Aorta (tissue), 5 donors: ENCODE measurements around the gene HSPBP1. TPM values are rescaled to one million over a fixed set of nuclear protein-coding genes. Genes with fewer than 3 reads are reported as not detected.
"Not testable (repeated sequence)": the region's sequence is repeated elsewhere in the genome, so short reads cannot be mapped to it uniquely, and the experiment has no call there.

Source experiments
- ATAC-seq: fragments of 200-7000 bp; cut with Tn5 transposase; one replicate; pipeline ENCODE4 v1.9.1; 2022; ENCODE audit warnings: moderate library complexity; ENCODE audit not compliant: low FRiP score
- DNase-seq, 2 donors: peaks; one replicate each; pipeline ENCODE4 v3.0.0-alpha.2; 2020
- H3K27ac ChIP-seq, 2 donors: one replicate each; pipeline ENCODE4 v1.5.1; 2013; ENCODE audit warnings: low read length in 2 of 2, mild to moderate bottlenecking in 2 of 2, moderate library complexity in 2 of 2, control low read depth in 1 of 2, inconsistent platforms in 1 of 2, low read depth in 1 of 2
- H3K27me3 ChIP-seq, 2 donors: one replicate each; pipeline ENCODE4 v1.6.1; 2013; ENCODE audit warnings: control low read depth in 1 of 2, low read length in 1 of 2, mild to moderate bottlenecking in 1 of 2, moderate library complexity in 1 of 2; ENCODE audit not compliant: insufficient read depth in 2 of 2, control insufficient read depth in 1 of 2
- H3K36me3 ChIP-seq, 2 donors: one replicate each; pipeline ENCODE4 v1.6.1; 2013; ENCODE audit warnings: control low read depth in 1 of 2, low read length in 1 of 2, mild to moderate bottlenecking in 1 of 2; ENCODE audit not compliant: insufficient read depth in 2 of 2, control insufficient read depth in 1 of 2
- H3K4me1 ChIP-seq, 2 donors: one replicate each; pipeline ENCODE4 v1.6.1; 2013; ENCODE audit warnings: low read length in 2 of 2, control low read depth in 1 of 2, mild to moderate bottlenecking in 1 of 2, moderate library complexity in 1 of 2; ENCODE audit not compliant: insufficient read depth in 2 of 2, control insufficient read depth in 1 of 2
- H3K4me3 ChIP-seq, 2 donors: one replicate each; pipeline ENCODE4 v1.5.1; 2013; ENCODE audit warnings: low read length in 2 of 2, control low read depth in 1 of 2, mild to moderate bottlenecking in 1 of 2
- H3K9me3 ChIP-seq: one replicate; pipeline ENCODE4 v1.6.1; 2013; ENCODE audit warnings: mild to moderate bottlenecking, low read length; ENCODE audit not compliant: control insufficient read depth
- WGBS, 2 donors: extraction: QIAGEN DNeasy Blood & Tissue Kit; methylation state at CpG; one replicate each; pipeline ENCODE4 v1.1.7; 2013; 5-methylcytosine and 5-hydroxymethylcytosine counted together
- intact Hi-C, 2 donors: fragments of 100-400 bp; cut with DNase I; formaldehyde crosslinking; loops; one replicate each; pipeline versions ENCODE4 v1.14.2 to v1.15.0; 2022
- long read RNA-seq, 2 donors: library from polyadenylated mRNA; unstranded; transcript quantifications; one replicate each; pipeline ENCODE4 v2.0.0, GENCODE V29; 2020 to 2021
- polyA plus RNA-seq, 2 donors: library from polyadenylated mRNA; stranded (reverse); fragments of 200-250 nt; gene quantifications; one replicate each; pipeline ENCODE4 v1.2.3, GENCODE V29; 2013
- total RNA-seq, 2 donors: library from RNA; stranded (reverse); fragmentation: NEBNext Ultra II Directional; extraction: Animal tissue kit (Norgen Biotek cat#: 25700); gene quantifications; one replicate each; pipeline ENCODE4 v1.2.1, GENCODE V29; 2021
- donor health status: healthy with polysubstance abuse.
- donor health status: Bipolar disorder and iron deficiency.
- donor health status: DM: no; HTN: no; CAD: no.
- donor health status: DM: no; HTN: no; CAD: no.
- donor health status: DM: yes; HTN: yes; CAD: no.

The HSPBP1 gene
- total RNA-seq = 10 to 100 TPM; 14.1 to 16.3 TPM
- polyA plus RNA-seq = 10 to 100 TPM; 14.7 to 25.3 TPM
- long read RNA-seq, donor 1, transcript HSPBP1-202 (8 exons, 1,572 nt) = major isoform, 120 of 172 reads
- long read RNA-seq, donor 1, partial matches to known transcripts = 4 of 172 reads
- long read RNA-seq, donor 1, other reads (novel, unspliced or antisense) = 46 of 172 reads
- long read RNA-seq, donor 2, transcript HSPBP1-202 (8 exons, 1,572 nt) = major isoform, 10 of 17 reads
- long read RNA-seq, donor 2, partial matches to known transcripts = 1 of 17 reads
- long read RNA-seq, donor 2, other reads (novel, unspliced or antisense) = 6 of 17 reads

- H3K27me3 ChIP-seq = no peaks in the 10 kb centered on the region
- no peaks in the 10 kb centered on the region for H3K9me3 ChIP-seq
- DNase-seq (peak; percentile 94 to 96), ATAC-seq (peak; percentile 93)
- H3K4me1 ChIP-seq = no peaks in the 10 kb centered on the region
- intact Hi-C loops = loop anchor here (1.0 to 2.0 kb wide), 3 partner anchors 19 to 105 kb away; partner anchors contain the start of genes PPP6R1 (in 1 of the 2), RPL28 (in 1 of the 2) and TMEM238 (in 1 of the 2)
- peak within 1 kb of the TSS; percentile 5 to 53 for H3K4me3 ChIP-seq
- H3K27ac ChIP-seq = peak within 1 kb of the TSS in 1 of 2 donors; percentile 30
- no peaks in the 10 kb centered on the region for H3K36me3 ChIP-seq
- 2 to 3% methylated on average over 50 to 52 of the region's 52 CpGs for WGBS, 2 donors
Observed at GRCh38 chr19:55279770-55280643, at the start of gene HSPBP1. HSPBP1 (minus strand) TSS chr19:55280110; CDS start chr19:55279608, 502 bp downstream.

GRCh38 chr19:55328774-55329318, 48.9 kb upstream of the HSPBP1 start:
- WGBS, 2 donors = 63 to 68% methylated on average over 4 of the region's 4 CpGs

GRCh38 chr19:55325172-55325571, 45.3 kb upstream of the HSPBP1 start, which contains the start of gene TMEM150B:
TMEM150B (minus strand) TSS chr19:55325341; CDS start chr19:55321036, 4,305 bp downstream.
- Histone ChIP-seq H3K4me3 (no peak within 1 kb of the TSS), H3K27ac (no peak within 1 kb of the TSS), H3K36me3 (no peaks in the 10 kb centered on the region), H3K4me1 (peaks cover 0 to 3% of the 10 kb centered on the region in 2 donors), H3K9me3 (no peaks in the 10 kb centered on the region), H3K27me3 (no peaks in the 10 kb centered on the region)
- intact Hi-C loops = no loop called here
- peak; percentile 38 for ATAC-seq
- WGBS, 2 donors = 83 to 84% methylated on average over 14 of the region's 14 CpGs
- no peak for DNase-seq

More at GRCh38 chr19:55328774-55329318, 48.9 kb upstream of the HSPBP1 start:
- DNase-seq, H3K4me3 ChIP-seq, H3K9me3 ChIP-seq, H3K27ac ChIP-seq, intact Hi-C loops, ATAC-seq, H3K36me3 ChIP-seq, H3K27me3 ChIP-seq, H3K4me1 ChIP-seq: not testable (repeated sequence)

- DNase-seq (no peak), ATAC-seq (no peak)
- Histone ChIP-seq H3K27ac (no peak overlapping the region), H3K4me1 (peaks cover 0 to 3% of the 10 kb centered on the region in 2 donors), H3K4me3 (no peak overlapping the region), H3K27me3 (no peaks in the 10 kb centered on the region), H3K36me3 (no peaks in the 10 kb centered on the region), H3K9me3 (no peaks in the 10 kb centered on the region)
- intact Hi-C loops = no loop called here
- WGBS, 2 donors = 76 to 91% methylated on average over 6 of the region's 6 CpGs
Observed at GRCh38 chr19:55324662-55325061, 44.8 kb upstream of the HSPBP1 start.

- 58 to 69% methylated on average over 12 of the region's 12 CpGs for WGBS, 2 donors
- Histone ChIP-seq H3K9me3 (no peaks in the 10 kb centered on the region), H3K27ac (no peak overlapping the region), H3K4me1 (no peaks in the 10 kb centered on the region), H3K36me3 (no peaks in the 10 kb centered on the region), H3K4me3 (no peak overlapping the region), H3K27me3 (no peaks in the 10 kb centered on the region)
- DNase-seq (no peak), ATAC-seq (no peak)
- intact Hi-C loops = no loop called here
Observed at GRCh38 chr19:55322204-55322885, 42.4 kb upstream of the HSPBP1 start.

- Histone ChIP-seq H3K4me3 (no peak overlapping the region), H3K36me3 (no peaks in the 10 kb centered on the region)
- 84 to 87% methylated on average over 9 of the region's 9 CpGs for WGBS, 2 donors
Observed at GRCh38 chr19:55321466-55322137, 41.7 kb upstream of the HSPBP1 start.

GRCh38 chr19:55320844-55321419, 41.0 kb upstream of the HSPBP1 start:
- no peak overlapping the region for H3K27ac ChIP-seq
- no peaks in the 10 kb centered on the region for H3K27me3 ChIP-seq
- no peaks in the 10 kb centered on the region for H3K4me1 ChIP-seq
- WGBS, 2 donors = 87 to 88% methylated on average over 8 of the region's 8 CpGs
- H3K36me3 ChIP-seq = no peaks in the 10 kb centered on the region
- intact Hi-C loops = no loop called here
- no peak overlapping the region for H3K4me3 ChIP-seq
- DNase-seq (no peak), ATAC-seq (no peak)
- no peaks in the 10 kb centered on the region for H3K9me3 ChIP-seq

More at GRCh38 chr19:55321466-55322137, 41.7 kb upstream of the HSPBP1 start:
- intact Hi-C loops = no loop called here
- Histone ChIP-seq H3K27ac (no peak overlapping the region), H3K27me3 (no peaks in the 10 kb centered on the region), H3K4me1 (no peaks in the 10 kb centered on the region), H3K9me3 (no peaks in the 10 kb centered on the region)
- DNase-seq (no peak), ATAC-seq (no peak)
